ENCODE results near the gene KRT23.

GRCh38 chr17:40938981-40939380 lies 1.5 kb upstream of the KRT23 start:
- TF ChIP-seq ZNF416 (tag by site-specific recombination; IDR thresholded peaks at IDR 0.05) (no peak), MYNN (tag by site-specific recombination; IDR thresholded peaks at IDR 0.05; ENCODE audit: borderline replicate concordance) (no peak), ZSCAN16 (tag by site-specific recombination; IDR thresholded peaks at IDR 0.05) (no peak), ZBTB8A (tag by site-specific recombination; IDR thresholded peaks at IDR 0.05) (no peak), ZNF670 (tag by site-specific recombination; IDR thresholded peaks at IDR 0.05; ENCODE audit: low read depth) (no peak), ZNF561 (tag by site-specific recombination; IDR thresholded peaks at IDR 0.05; ENCODE audit: borderline replicate concordance) (no peak)
- TF ChIP-seq, protein P1, sequence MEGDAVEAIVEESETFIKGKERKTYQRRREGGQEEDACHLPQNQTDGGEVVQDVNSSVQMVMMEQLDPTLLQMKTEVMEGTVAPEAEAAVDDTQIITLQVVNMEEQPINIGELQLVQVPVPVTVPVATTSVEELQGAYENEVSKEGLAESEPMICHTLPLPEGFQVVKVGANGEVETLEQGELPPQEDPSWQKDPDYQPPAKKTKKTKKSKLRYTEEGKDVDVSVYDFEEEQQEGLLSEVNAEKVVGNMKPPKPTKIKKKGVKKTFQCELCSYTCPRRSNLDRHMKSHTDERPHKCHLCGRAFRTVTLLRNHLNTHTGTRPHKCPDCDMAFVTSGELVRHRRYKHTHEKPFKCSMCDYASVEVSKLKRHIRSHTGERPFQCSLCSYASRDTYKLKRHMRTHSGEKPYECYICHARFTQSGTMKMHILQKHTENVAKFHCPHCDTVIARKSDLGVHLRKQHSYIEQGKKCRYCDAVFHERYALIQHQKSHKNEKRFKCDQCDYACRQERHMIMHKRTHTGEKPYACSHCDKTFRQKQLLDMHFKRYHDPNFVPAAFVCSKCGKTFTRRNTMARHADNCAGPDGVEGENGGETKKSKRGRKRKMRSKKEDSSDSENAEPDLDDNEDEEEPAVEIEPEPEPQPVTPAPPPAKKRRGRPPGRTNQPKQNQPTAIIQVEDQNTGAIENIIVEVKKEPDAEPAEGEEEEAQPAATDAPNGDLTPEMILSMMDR (tag by site-specific recombination; IDR thresholded peaks at IDR 0.05) = no peak

All from HEK293 (cell line).